ENCODE measurements around the gene SEC22A. TPM values are rescaled to one million over a fixed set of nuclear protein-coding genes. Genes with fewer than 3 reads are reported as not detected.
A peak's percentile ranks its signal among the peaks of the same experiment; 100 is the strongest.

SEC22A gene
- total RNA-seq, 1 donor from 2014 or later, result 15.9 TPM

- TF ChIP-seq CTCF (IDR thresholded peaks at IDR 0.05), result no peak
- no peaks in the 10 kb centered on the region for H3K27me3 Mint-ChIP-seq
- no peak overlapping the region for H3K27ac Mint-ChIP-seq
- ChIA-PET POLR2A (interaction anchor here (0.6 kb wide), 1 partner anchor 26 kb away, joined by 4 read pairs; no protein-coding TSS in a partner anchor), CTCF (no interaction called here)
- no peaks in the 10 kb centered on the region for H3K36me3 Mint-ChIP-seq (ENCODE audit: low read depth)
- intact Hi-C loops (cut with micrococcal nuclease), result no loop called here
- no peaks in the 10 kb centered on the region for H3K4me1 Mint-ChIP-seq
- no peak for ATAC-seq (ENCODE audit: low read depth)
- H3K4me3 Mint-ChIP-seq, result no peak overlapping the region
- no peaks in the 10 kb centered on the region for H3K9me3 Mint-ChIP-seq
- no peak for DNase-seq
Observed at GRCh38 chr3:123285931-123286307, 84.2 kb downstream of the SEC22A start.

- intact Hi-C loops (cut with micrococcal nuclease), result no loop called here
- no peak overlapping the region for H3K4me3 Mint-ChIP-seq
- no peaks in the 10 kb centered on the region for H3K4me1 Mint-ChIP-seq
- peak; percentile 45 for ATAC-seq (ENCODE audit: low read depth)
- no peak for DNase-seq
- H3K27ac Mint-ChIP-seq, result no peak overlapping the region
- ChIA-PET POLR2A (interaction anchor here (0.6 kb wide), 1 partner anchor 26 kb away, joined by 4 read pairs; no protein-coding TSS in a partner anchor), CTCF (no interaction called here)
- H3K36me3 Mint-ChIP-seq (ENCODE audit: low read depth), result no peaks in the 10 kb centered on the region
- no peaks in the 10 kb centered on the region for H3K9me3 Mint-ChIP-seq
- no peak for TF ChIP-seq CTCF (IDR thresholded peaks at IDR 0.05)
- H3K27me3 Mint-ChIP-seq, result no peaks in the 10 kb centered on the region
Observed at GRCh38 chr3:123286308-123287023, 84.7 kb downstream of the SEC22A start.

- H3K4me1 Mint-ChIP-seq, result no peaks in the 10 kb centered on the region
- no peak overlapping the region for H3K4me3 Mint-ChIP-seq
- no peaks in the 10 kb centered on the region for H3K27me3 Mint-ChIP-seq
- ATAC-seq (ENCODE audit: low read depth), result no peak
- intact Hi-C loops (cut with micrococcal nuclease), result no loop called here
- no peak for DNase-seq
- H3K27ac Mint-ChIP-seq, result no peak overlapping the region
- no peaks in the 10 kb centered on the region for H3K36me3 Mint-ChIP-seq (ENCODE audit: low read depth)
- ChIA-PET POLR2A (no interaction called here), CTCF (no interaction called here)
- TF ChIP-seq CTCF (IDR thresholded peaks at IDR 0.05), result no peak
- H3K9me3 Mint-ChIP-seq, result no peaks in the 10 kb centered on the region
Observed at GRCh38 chr3:123287051-123287961, 85.6 kb downstream of the SEC22A start.

- ChIA-PET CTCF (no interaction called here), POLR2A (no interaction called here)
- ATAC-seq (ENCODE audit: low read depth) (no peak), DNase-seq (no peak)
- H3K9me3 Mint-ChIP-seq, result no peaks in the 10 kb centered on the region
- no peak overlapping the region for H3K27ac Mint-ChIP-seq
- no peaks in the 10 kb centered on the region for H3K27me3 Mint-ChIP-seq
- no peak overlapping the region for H3K4me3 Mint-ChIP-seq
- intact Hi-C loops (cut with micrococcal nuclease), result no loop called here
- no peaks in the 10 kb centered on the region for H3K36me3 Mint-ChIP-seq (ENCODE audit: low read depth)
- H3K4me1 Mint-ChIP-seq, result no peaks in the 10 kb centered on the region
- no peak for TF ChIP-seq CTCF (IDR thresholded peaks at IDR 0.05)
Observed at GRCh38 chr3:123287962-123288302, 86.2 kb downstream of the SEC22A start.

- no peak overlapping the region for H3K27ac Mint-ChIP-seq
- H3K4me3 Mint-ChIP-seq, result no peak overlapping the region
- DNase-seq (no peak), ATAC-seq (ENCODE audit: low read depth) (no peak)
- TF ChIP-seq CTCF (IDR thresholded peaks at IDR 0.05), result no peak
- no peaks in the 10 kb centered on the region for H3K36me3 Mint-ChIP-seq (ENCODE audit: low read depth)
- H3K4me1 Mint-ChIP-seq, result no peaks in the 10 kb centered on the region
- no peaks in the 10 kb centered on the region for H3K27me3 Mint-ChIP-seq
- ChIA-PET CTCF (no interaction called here), POLR2A (no interaction called here)
- intact Hi-C loops (cut with micrococcal nuclease), result no loop called here
- H3K9me3 Mint-ChIP-seq, result no peaks in the 10 kb centered on the region
Observed at GRCh38 chr3:123289391-123290106, 87.8 kb downstream of the SEC22A start.
